ENCODE data around the gene SBF2. TPM values are rescaled to one million over a fixed set of nuclear protein-coding genes. Genes with fewer than 3 reads are reported as not detected.

Gene SBF2
- total RNA-seq, 2 experiments from 2014 or later, result 14.2 to 15.2 TPM

DNA sequence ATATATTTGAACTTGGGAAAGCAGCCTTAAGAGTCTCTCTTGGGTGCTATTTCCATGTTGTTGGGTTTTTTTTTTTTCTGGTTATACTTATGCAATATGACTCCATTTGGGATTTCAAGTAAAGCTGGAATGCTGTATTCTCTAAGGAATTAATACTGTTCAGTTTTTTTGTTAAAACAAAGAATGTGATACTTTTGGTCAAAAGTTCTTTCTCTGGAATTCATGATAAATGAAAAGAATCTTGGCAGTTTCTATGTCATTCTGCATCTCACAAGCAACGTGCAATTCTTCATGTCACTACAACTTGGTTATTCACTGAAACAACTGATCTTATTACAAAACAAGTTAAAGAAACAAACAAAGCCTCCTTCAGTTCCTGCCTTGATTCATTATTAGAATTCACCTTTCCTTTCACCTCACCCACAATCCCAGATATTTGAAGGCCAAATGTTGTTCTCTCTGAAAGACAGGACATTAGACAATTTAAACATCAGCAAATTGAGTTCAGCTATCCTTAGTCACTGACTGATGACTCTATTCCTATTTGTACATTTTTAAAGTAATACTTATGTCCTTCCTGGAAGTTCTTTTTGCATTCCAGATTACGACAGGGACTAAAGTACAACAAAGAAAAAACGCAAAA lies 176.2 kb downstream of the SBF2 start:
- no peak for TF ChIP-seq CTCF (IDR thresholded peaks at IDR 0.05)
- H3K36me3 Mint-ChIP-seq (ENCODE audit: low read depth), result no peaks in the 10 kb centered on the region
- ChIA-PET CTCF (no interaction called here), POLR2A (no interaction called here)
- no peak overlapping the region for H3K27ac ChIP-seq (ENCODE audit: low read depth in 1 of 2, low read length in 2 of 2)
- H3K27me3 Mint-ChIP-seq, result no peaks in the 10 kb centered on the region
- no peaks in the 10 kb centered on the region for H3K27me3 ChIP-seq (ENCODE audit: control insufficient read depth in 1 of 2, insufficient read depth in 2 of 2, low read length in 2 of 2)
- H3K9me3 ChIP-seq (ENCODE audit: control insufficient read depth in 1 of 2, insufficient read depth in 1 of 2, low read length in 2 of 2), result peaks cover 0 to 9% of the 10 kb centered on the region in 2 experiments
- peaks cover 6% of the 10 kb centered on the region for H3K9me3 Mint-ChIP-seq
- ATAC-seq (ENCODE audit: poor library complexity), result no peak
- no peak overlapping the region for H3K27ac Mint-ChIP-seq
- no peaks in the 10 kb centered on the region for H3K36me3 ChIP-seq (ENCODE audit: insufficient read depth, low read length)
- no peak for DNase-seq
- intact Hi-C loops (cut with DNase I, micrococcal nuclease), result no loop called here
- no peak overlapping the region for H3K4me3 ChIP-seq (ENCODE audit: low read length)
- no peaks in the 10 kb centered on the region for H3K4me1 Mint-ChIP-seq (ENCODE audit: low read depth)
- no peak overlapping the region for H3K4me3 Mint-ChIP-seq
- no peaks in the 10 kb centered on the region for H3K4me1 ChIP-seq (ENCODE audit: insufficient read depth, low read length)

- no peaks in the 10 kb centered on the region for H3K27me3 ChIP-seq (ENCODE audit: control insufficient read depth in 1 of 2, insufficient read depth in 2 of 2, low read length in 2 of 2)
- DNase-seq, result no peak
- CTCF ChIA-PET, result no interaction called here
Measured at GRCh38 chr11:10116588-10116987, 177.4 kb downstream of the SBF2 start.

DNA sequence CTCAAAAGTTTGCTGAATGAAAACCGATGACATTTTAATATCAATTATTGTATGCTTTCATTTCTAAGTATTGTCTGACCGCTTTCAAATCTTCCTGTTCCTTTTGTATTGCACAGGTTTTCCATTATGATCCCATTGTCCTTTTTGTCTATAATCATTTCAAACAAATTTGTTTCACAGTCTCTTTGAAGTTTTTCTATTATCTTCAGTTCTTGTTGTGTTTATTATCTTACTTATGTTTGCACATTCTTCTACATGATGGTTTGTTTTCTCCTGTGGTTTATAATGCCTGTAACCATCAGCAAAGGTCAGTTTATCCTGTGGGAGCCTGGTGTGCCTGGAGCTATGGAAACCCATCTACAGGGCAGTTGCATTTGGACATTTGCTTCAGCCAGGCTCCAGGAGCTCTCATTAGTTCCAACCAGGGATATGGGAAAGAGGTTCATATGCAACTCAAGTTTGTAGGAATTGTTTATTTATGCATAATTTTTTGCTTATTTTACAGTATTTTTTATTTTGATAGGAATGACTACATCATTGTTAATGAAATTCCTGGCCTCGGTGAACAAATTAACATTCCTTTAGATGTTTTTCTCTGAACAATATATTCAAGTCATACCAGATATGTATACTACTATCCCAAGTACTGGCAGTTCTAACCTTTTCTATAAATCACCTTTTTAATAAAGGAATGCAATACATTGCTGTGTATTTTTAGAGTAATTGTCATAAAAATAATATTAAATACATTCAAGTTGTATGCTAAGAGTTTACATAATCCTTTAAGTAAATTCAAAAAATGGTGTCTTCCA lies 179.2 kb downstream of the SBF2 start:
- no peak for ATAC-seq (ENCODE audit: poor library complexity)
- POLR2A ChIA-PET, result no interaction called here

More at GRCh38 chr11:10116588-10116987, 177.4 kb downstream of the SBF2 start:
- no peak overlapping the region for H3K27ac ChIP-seq (ENCODE audit: low read depth in 1 of 2, low read length in 2 of 2)
- no peak for ATAC-seq (ENCODE audit: poor library complexity)
- H3K27me3 Mint-ChIP-seq, result no peaks in the 10 kb centered on the region
- H3K27ac Mint-ChIP-seq, result no peak overlapping the region
- H3K4me1 ChIP-seq (ENCODE audit: insufficient read depth, low read length), result no peaks in the 10 kb centered on the region
- H3K9me3 ChIP-seq (ENCODE audit: control insufficient read depth in 1 of 2, insufficient read depth in 1 of 2, low read length in 2 of 2), result peaks cover 0 to 9% of the 10 kb centered on the region in 2 experiments
- H3K4me1 Mint-ChIP-seq (ENCODE audit: low read depth), result no peaks in the 10 kb centered on the region
- no peak overlapping the region for H3K4me3 ChIP-seq (ENCODE audit: low read length)
- peaks cover 9% of the 10 kb centered on the region for H3K9me3 Mint-ChIP-seq
- no peak for TF ChIP-seq CTCF (IDR thresholded peaks at IDR 0.05)
- intact Hi-C loops (cut with DNase I, micrococcal nuclease), result no loop called here
- POLR2A ChIA-PET, result no interaction called here
- no peaks in the 10 kb centered on the region for H3K36me3 ChIP-seq (ENCODE audit: insufficient read depth, low read length)
- H3K36me3 Mint-ChIP-seq (ENCODE audit: low read depth), result no peaks in the 10 kb centered on the region
- H3K4me3 Mint-ChIP-seq, result no peak overlapping the region

More for the DNA sequence above, 179.2 kb downstream of the SBF2 start:
- Mint-ChIP-seq H3K4me1 (ENCODE audit: low read depth) (no peaks in the 10 kb centered on the region), H3K4me3 (no peak overlapping the region), H3K9me3 (peaks cover 9% of the 10 kb centered on the region), H3K36me3 (ENCODE audit: low read depth) (no peaks in the 10 kb centered on the region), H3K27me3 (no peaks in the 10 kb centered on the region), H3K27ac (no peak overlapping the region)
- peaks cover 0 to 4% of the 10 kb centered on the region in 2 experiments for H3K9me3 ChIP-seq (ENCODE audit: control insufficient read depth in 1 of 2, insufficient read depth in 1 of 2, low read length in 2 of 2)
- H3K27me3 ChIP-seq (ENCODE audit: control insufficient read depth in 1 of 2, insufficient read depth in 2 of 2, low read length in 2 of 2), result no peaks in the 10 kb centered on the region
- DNase-seq, result no peak
- CTCF ChIA-PET, result no interaction called here
- no peaks in the 10 kb centered on the region for H3K36me3 ChIP-seq (ENCODE audit: insufficient read depth, low read length)
- no peak overlapping the region for H3K27ac ChIP-seq (ENCODE audit: low read depth in 1 of 2, low read length in 2 of 2)
- intact Hi-C loops (cut with DNase I, micrococcal nuclease), result no loop called here
- no peaks in the 10 kb centered on the region for H3K4me1 ChIP-seq (ENCODE audit: insufficient read depth, low read length)
- no peak for TF ChIP-seq CTCF (IDR thresholded peaks at IDR 0.05)
- no peak overlapping the region for H3K4me3 ChIP-seq (ENCODE audit: low read length)
